Neuronal stem cell (in vitro differentiated cells): ENCODE measurements around the gene GCC2.
A peak's percentile ranks its signal among the peaks of the same experiment; 100 is the strongest.
"Not testable (repeated sequence)": the region's sequence is repeated elsewhere in the genome, so short reads cannot be mapped to it uniquely, and the experiment has no call there.

Experiments
- DNase-seq: peaks from one replicate; pipeline ENCODE4 v3.0.0-alpha.2; 2013; ENCODE audit warnings: low spot score
- H2AFZ ChIP-seq: one replicate; pipeline ENCODE4 v1.6.1; 2013; ENCODE audit warnings: mild to moderate bottlenecking, low read length, inconsistent platforms
- H2AK5ac ChIP-seq: 2 replicates; pipeline ENCODE4 v1.6.1; 2013; ENCODE audit warnings: low read depth, mild to moderate bottlenecking, inconsistent platforms, low read length, moderate library complexity, mixed read lengths
- H2BK120ac ChIP-seq: 2 replicates; pipeline ENCODE4 v1.6.1; 2013; ENCODE audit warnings: low read depth, mild to moderate bottlenecking, inconsistent platforms, low read length, moderate library complexity, mixed read lengths
- H2BK12ac ChIP-seq: one replicate; pipeline ENCODE4 v1.6.1; 2013; ENCODE audit warnings: low read length, inconsistent platforms
- H2BK15ac ChIP-seq: 2 replicates; pipeline ENCODE4 v1.6.1; 2013; ENCODE audit warnings: mild to moderate bottlenecking, low read length, inconsistent platforms, mixed read lengths
- H2BK5ac ChIP-seq: one replicate; pipeline ENCODE4 v1.6.1; 2013; ENCODE audit warnings: inconsistent platforms, mild to moderate bottlenecking, low read length, moderate library complexity
- H3K14ac ChIP-seq: one replicate; pipeline ENCODE4 v1.6.1; 2013; ENCODE audit warnings: low read length, inconsistent platforms
- H3K18ac ChIP-seq: 2 replicates; pipeline ENCODE4 v1.6.1; 2013; ENCODE audit warnings: low read length, inconsistent platforms
- H3K23ac ChIP-seq: 2 replicates; pipeline ENCODE4 v1.6.1; 2013; ENCODE audit warnings: low read depth, mild to moderate bottlenecking, mixed read lengths, low read length, inconsistent platforms; ENCODE audit not compliant: poor library complexity
- H3K27ac ChIP-seq: replicated peaks from 3 replicates; pipeline ENCODE4 v1.5.1; 2013; ENCODE audit warnings: low read length, inconsistent platforms
- H3K27me3 ChIP-seq, 3 experiments: 2 replicates each; pipeline ENCODE4 v1.6.1; 2013; ENCODE audit warnings: low read length in 3 of 3, mild to moderate bottlenecking in 2 of 3, inconsistent platforms in 1 of 3, low read depth in 1 of 3, mixed read lengths in 1 of 3, moderate library complexity in 1 of 3; ENCODE audit not compliant: control insufficient read depth in 3 of 3, insufficient read depth in 3 of 3
- H3K36me3 ChIP-seq, 2 donors: replicated peaks in 1 of 2; 2 replicates each; pipeline ENCODE4 v1.6.1; 2013; ENCODE audit warnings: low read length in 2 of 2; ENCODE audit not compliant: control insufficient read depth in 2 of 2, insufficient read depth in 2 of 2
- H3K4ac ChIP-seq: 2 replicates; pipeline ENCODE4 v1.6.1; 2013; ENCODE audit warnings: inconsistent platforms, mild to moderate bottlenecking, low read length, moderate library complexity
- H3K4me1 ChIP-seq, 2 donors: 1 replicate in 1 of 2; 2 replicates in 1 of 2; pipeline ENCODE4 v1.6.1; 2013; ENCODE audit warnings: low read length in 2 of 2, low read depth in 1 of 2; ENCODE audit not compliant: control insufficient read depth in 2 of 2, insufficient read depth in 1 of 2
- H3K4me2 ChIP-seq: one replicate; pipeline ENCODE4 v1.6.1; 2013; ENCODE audit warnings: mild to moderate bottlenecking, low read length, inconsistent platforms; ENCODE audit not compliant: insufficient read depth, poor library complexity, severe bottlenecking
- H3K4me3 ChIP-seq, 2 donors: 2 replicates each; pipeline ENCODE4 v1.5.1; 2013; ENCODE audit warnings: low read length in 2 of 2, mild to moderate bottlenecking in 2 of 2, inconsistent platforms in 1 of 2, moderate library complexity in 1 of 2
- H3K79me1 ChIP-seq: one replicate; pipeline ENCODE4 v1.6.1; 2013; ENCODE audit warnings: low read depth, mild to moderate bottlenecking, inconsistent platforms, low read length, moderate library complexity
- H3K9ac ChIP-seq: one replicate; pipeline ENCODE4 v1.6.1; 2013; ENCODE audit warnings: mild to moderate bottlenecking, low read depth, low read length, inconsistent platforms; ENCODE audit not compliant: poor library complexity
- H3K9me3 ChIP-seq, 2 donors: replicated peaks in 1 of 2; 2 replicates each; pipeline versions ENCODE3 to v1.6.1; 2013; ENCODE audit warnings: low read length in 2 of 2, mild to moderate bottlenecking in 2 of 2, inconsistent platforms in 1 of 2, low read depth in 1 of 2, mixed read lengths in 1 of 2, moderate library complexity in 1 of 2; ENCODE audit not compliant: control insufficient read depth in 2 of 2, insufficient read depth in 1 of 2
- H4K8ac ChIP-seq: one replicate; pipeline ENCODE4 v1.6.1; 2013; ENCODE audit warnings: low read depth, mild to moderate bottlenecking, inconsistent platforms, low read length, moderate library complexity
- H4K91ac ChIP-seq: one replicate; pipeline ENCODE4 v1.6.1; 2013; ENCODE audit warnings: low read length, low read depth, mild to moderate bottlenecking, inconsistent platforms; ENCODE audit not compliant: poor library complexity
- WGBS, 2 donors: extraction: QIAGEN DNeasy Blood & Tissue Kit; methylation state at CpG; one replicate each; pipeline ENCODE4 v1.1.7; 2013; ENCODE audit warnings: missing lambda C conversion rate in 2 of 2, mixed read lengths in 1 of 2; ENCODE audit not compliant: insufficient read length in 2 of 2, insufficient replicate concordance in 1 of 2; ENCODE audit errors: extremely low coverage in 2 of 2; 5-methylcytosine and 5-hydroxymethylcytosine counted together

The GCC2 gene

GRCh38 chr2:108524688-108525087 is 75.7 kb downstream of the GCC2 start:
- not testable (repeated sequence) for H3K4me3 ChIP-seq, H3K27ac ChIP-seq, H3K4ac ChIP-seq, H2BK15ac ChIP-seq, DNase-seq, H4K8ac ChIP-seq, H3K4me1 ChIP-seq, H3K79me1 ChIP-seq, H2BK5ac ChIP-seq, H3K9ac ChIP-seq, H3K14ac ChIP-seq, H3K9me3 ChIP-seq, H2BK12ac ChIP-seq, H3K4me2 ChIP-seq, H3K36me3 ChIP-seq, H2AK5ac ChIP-seq, H3K23ac ChIP-seq, H3K27me3 ChIP-seq, H3K18ac ChIP-seq, H2BK120ac ChIP-seq, H4K91ac ChIP-seq, H2AFZ ChIP-seq
- WGBS, 2 donors, result no CpG with 5 or more reads among the region's 6 CpGs

GRCh38 chr2:108525258-108525657 is 76.3 kb downstream of the GCC2 start:
- H3K36me3 ChIP-seq, H2BK120ac ChIP-seq, H3K23ac ChIP-seq, H3K4me1 ChIP-seq, H3K18ac ChIP-seq, H3K27ac ChIP-seq, H3K4me2 ChIP-seq, H2AK5ac ChIP-seq, H3K14ac ChIP-seq, H3K79me1 ChIP-seq, H2BK5ac ChIP-seq, H3K4me3 ChIP-seq, H2BK15ac ChIP-seq, H2AFZ ChIP-seq, H3K9ac ChIP-seq, H3K27me3 ChIP-seq, H3K9me3 ChIP-seq, H2BK12ac ChIP-seq, H4K91ac ChIP-seq, H3K4ac ChIP-seq, DNase-seq, H4K8ac ChIP-seq: not testable (repeated sequence)

- H2BK120ac ChIP-seq, result no peak overlapping the region
- H2AFZ ChIP-seq, result no peak overlapping the region
- no peak overlapping the region for H3K27ac ChIP-seq
- no peaks in the 10 kb centered on the region for H3K36me3 ChIP-seq
- no peak overlapping the region for H3K4me3 ChIP-seq
- no peak overlapping the region for H3K18ac ChIP-seq
- H3K4me2 ChIP-seq, result no peak overlapping the region
- no peak overlapping the region for H3K4ac ChIP-seq
- no peak overlapping the region for H2BK12ac ChIP-seq
- H3K23ac ChIP-seq, result no peak overlapping the region
- no peak overlapping the region for H4K91ac ChIP-seq
- no peaks in the 10 kb centered on the region for H3K27me3 ChIP-seq
- no peak overlapping the region for H4K8ac ChIP-seq
- no peaks in the 10 kb centered on the region for H3K79me1 ChIP-seq
- no peak overlapping the region for H2BK15ac ChIP-seq
- no peak overlapping the region for H3K9ac ChIP-seq
- DNase-seq, result no peak
- H3K14ac ChIP-seq, result no peak overlapping the region
- H3K9me3 ChIP-seq, result no peaks in the 10 kb centered on the region
- peaks cover 0 to 10% of the 10 kb centered on the region in 2 donors for H3K4me1 ChIP-seq
- H2BK5ac ChIP-seq, result no peak overlapping the region
- no CpG with 5 or more reads among the region's 5 CpGs for WGBS, 2 donors
- H2AK5ac ChIP-seq, result no peak overlapping the region
Observed at GRCh38 chr2:108531674-108532055, 82.7 kb downstream of the GCC2 start.

GRCh38 chr2:108533832-108534583 is 85.0 kb downstream of the GCC2 start, which contains the start of gene LIMS1:
TSS of gene LIMS1 (plus strand) at chr2:108534470. CDS start at chr2:108534563, 93 bp downstream.
- Histone ChIP-seq H3K18ac (peak within 1 kb of the TSS; percentile 98), H3K79me1 (no peaks in the 10 kb centered on the region), H3K23ac (peak within 1 kb of the TSS; percentile 95), H2BK5ac (no peak within 1 kb of the TSS), H3K4me2 (peak within 1 kb of the TSS; percentile 71), H2AK5ac (no peak within 1 kb of the TSS), H2BK12ac (no peak within 1 kb of the TSS), H3K27me3 (no peaks in the 10 kb centered on the region), H3K4ac (no peak within 1 kb of the TSS), H3K4me3 (peak within 1 kb of the TSS; percentile 79 to 98), H3K9me3 (no peaks in the 10 kb centered on the region), H3K36me3 (no peaks in the 10 kb centered on the region), H3K4me1 (peaks cover 3 to 18% of the 10 kb centered on the region in 2 donors), H2BK120ac (peak within 1 kb of the TSS; percentile 52), H2AFZ (peak within 1 kb of the TSS; percentile 100), H3K14ac (no peak within 1 kb of the TSS), H3K27ac (peak within 1 kb of the TSS; percentile 80), H3K9ac (peak within 1 kb of the TSS; percentile 86), H2BK15ac (peak within 1 kb of the TSS; percentile 87), H4K91ac (no peak within 1 kb of the TSS), H4K8ac (no peak within 1 kb of the TSS)
- DNase-seq, result peak; percentile 89
- WGBS, 2 donors, result no CpG with 5 or more reads among the region's 87 CpGs
